Measurements from ENCODE around the gene TUBB2B.

Gene TUBB2B

DNA sequence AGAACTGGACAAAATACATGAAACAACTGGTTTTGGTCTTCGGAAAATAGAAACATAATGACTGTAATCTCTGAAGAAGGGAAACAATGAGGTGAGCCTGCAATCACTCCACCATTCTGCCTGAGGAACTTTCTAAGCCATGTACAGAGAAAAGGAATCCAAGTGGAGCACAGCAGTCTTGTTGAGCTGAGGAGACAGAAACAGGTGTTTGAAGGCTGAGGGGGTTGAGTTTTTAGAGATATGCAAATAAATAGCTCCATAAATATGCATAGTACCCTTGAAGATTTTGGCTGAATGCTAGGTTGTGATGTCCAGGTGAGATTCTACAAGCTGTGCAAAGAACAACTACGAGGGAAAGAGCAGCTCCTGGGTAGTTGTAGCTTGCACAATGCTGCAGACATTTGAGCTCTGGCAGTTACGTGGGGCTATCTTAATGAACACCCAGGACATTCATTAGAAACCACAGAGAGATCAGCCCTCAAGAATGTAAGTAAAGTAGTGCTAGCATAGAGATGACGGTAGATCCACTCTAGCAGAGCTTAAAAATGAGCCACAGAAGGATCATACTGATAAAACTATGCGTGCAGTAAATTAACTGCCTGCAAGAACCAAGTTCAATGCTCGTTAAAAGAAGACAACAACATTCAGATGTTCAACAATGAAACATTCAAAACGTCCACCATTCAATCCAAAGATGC lies 24.3 kb downstream of the TUBB2B start:
- no peak for TF ChIP-seq TCF12 (IDR thresholded peaks at IDR 0.05; ENCODE audit: low read depth)
- TF ChIP-seq EGR1 (IDR thresholded peaks at IDR 0.05) = no peak
- no peak for TF ChIP-seq YY1 (IDR thresholded peaks at IDR 0.05; ENCODE audit: low read depth)
- TF ChIP-seq NFIC (IDR thresholded peaks at IDR 0.05) = no peak
- TF ChIP-seq, protein P1, sequence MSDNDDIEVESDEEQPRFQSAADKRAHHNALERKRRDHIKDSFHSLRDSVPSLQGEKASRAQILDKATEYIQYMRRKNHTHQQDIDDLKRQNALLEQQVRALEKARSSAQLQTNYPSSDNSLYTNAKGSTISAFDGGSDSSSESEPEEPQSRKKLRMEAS (IDR thresholded peaks at IDR 0.05) = no peak

DNA sequence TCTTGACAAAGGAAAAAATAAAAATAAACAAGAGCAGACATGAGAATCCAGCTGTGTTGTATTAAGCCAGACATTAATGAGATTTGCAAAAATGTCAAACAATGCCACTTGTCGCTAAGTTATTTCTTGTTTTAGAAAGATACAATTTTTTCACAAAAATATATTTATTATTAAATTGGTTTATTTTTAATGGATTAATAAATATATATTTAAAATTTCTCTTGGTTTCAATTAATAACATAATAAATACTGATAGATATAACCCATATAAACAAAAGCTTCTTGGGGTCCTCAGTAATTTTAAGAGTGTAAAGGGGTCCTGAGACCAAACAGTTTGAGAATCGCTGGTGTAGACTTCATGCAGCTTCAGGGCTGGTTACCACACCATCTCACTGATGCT lies 26.1 kb downstream of the TUBB2B start:
- no peak for TF ChIP-seq FOXM1 (IDR thresholded peaks at IDR 0.05; ENCODE audit: borderline replicate concordance, low read depth)
- no peak for TF ChIP-seq CREB1 (IDR thresholded peaks at IDR 0.05; ENCODE audit: low read depth)
- no peak for TF ChIP-seq YY1 (IDR thresholded peaks at IDR 0.05; ENCODE audit: low read depth)
- no peak for TF ChIP-seq TAF1 (IDR thresholded peaks at IDR 0.05; ENCODE audit: low read depth)
- no peak for TF ChIP-seq ZBTB7A (IDR thresholded peaks at IDR 0.05; ENCODE audit: low read depth)
- TF ChIP-seq, protein P2, sequence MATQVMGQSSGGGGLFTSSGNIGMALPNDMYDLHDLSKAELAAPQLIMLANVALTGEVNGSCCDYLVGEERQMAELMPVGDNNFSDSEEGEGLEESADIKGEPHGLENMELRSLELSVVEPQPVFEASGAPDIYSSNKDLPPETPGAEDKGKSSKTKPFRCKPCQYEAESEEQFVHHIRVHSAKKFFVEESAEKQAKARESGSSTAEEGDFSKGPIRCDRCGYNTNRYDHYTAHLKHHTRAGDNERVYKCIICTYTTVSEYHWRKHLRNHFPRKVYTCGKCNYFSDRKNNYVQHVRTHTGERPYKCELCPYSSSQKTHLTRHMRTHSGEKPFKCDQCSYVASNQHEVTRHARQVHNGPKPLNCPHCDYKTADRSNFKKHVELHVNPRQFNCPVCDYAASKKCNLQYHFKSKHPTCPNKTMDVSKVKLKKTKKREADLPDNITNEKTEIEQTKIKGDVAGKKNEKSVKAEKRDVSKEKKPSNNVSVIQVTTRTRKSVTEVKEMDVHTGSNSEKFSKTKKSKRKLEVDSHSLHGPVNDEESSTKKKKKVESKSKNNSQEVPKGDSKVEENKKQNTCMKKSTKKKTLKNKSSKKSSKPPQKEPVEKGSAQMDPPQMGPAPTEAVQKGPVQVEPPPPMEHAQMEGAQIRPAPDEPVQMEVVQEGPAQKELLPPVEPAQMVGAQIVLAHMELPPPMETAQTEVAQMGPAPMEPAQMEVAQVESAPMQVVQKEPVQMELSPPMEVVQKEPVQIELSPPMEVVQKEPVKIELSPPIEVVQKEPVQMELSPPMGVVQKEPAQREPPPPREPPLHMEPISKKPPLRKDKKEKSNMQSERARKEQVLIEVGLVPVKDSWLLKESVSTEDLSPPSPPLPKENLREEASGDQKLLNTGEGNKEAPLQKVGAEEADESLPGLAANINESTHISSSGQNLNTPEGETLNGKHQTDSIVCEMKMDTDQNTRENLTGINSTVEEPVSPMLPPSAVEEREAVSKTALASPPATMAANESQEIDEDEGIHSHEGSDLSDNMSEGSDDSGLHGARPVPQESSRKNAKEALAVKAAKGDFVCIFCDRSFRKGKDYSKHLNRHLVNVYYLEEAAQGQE (IDR thresholded peaks at IDR 0.05; ENCODE audit: low read depth) = no peak
- TF ChIP-seq RAD21 (IDR thresholded peaks at IDR 0.05; ENCODE audit: low read depth) = no peak
- no peak for TF ChIP-seq EGR1 (IDR thresholded peaks at IDR 0.05)
- no peak for TF ChIP-seq EP300 (IDR thresholded peaks at IDR 0.05; ENCODE audit: borderline replicate concordance)
- no peak for TF ChIP-seq TEAD4 (IDR thresholded peaks at IDR 0.05)
- no peak for TF ChIP-seq CEBPB (IDR thresholded peaks at IDR 0.05)
- TF ChIP-seq, protein P1 (IDR thresholded peaks at IDR 0.05) = no peak
- TF ChIP-seq TCF12 (IDR thresholded peaks at IDR 0.05; ENCODE audit: low read depth) = no peak
- TF ChIP-seq, protein P3, sequence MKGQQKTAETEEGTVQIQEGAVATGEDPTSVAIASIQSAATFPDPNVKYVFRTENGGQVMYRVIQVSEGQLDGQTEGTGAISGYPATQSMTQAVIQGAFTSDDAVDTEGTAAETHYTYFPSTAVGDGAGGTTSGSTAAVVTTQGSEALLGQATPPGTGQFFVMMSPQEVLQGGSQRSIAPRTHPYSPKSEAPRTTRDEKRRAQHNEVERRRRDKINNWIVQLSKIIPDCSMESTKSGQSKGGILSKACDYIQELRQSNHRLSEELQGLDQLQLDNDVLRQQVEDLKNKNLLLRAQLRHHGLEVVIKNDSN (IDR thresholded peaks at IDR 0.05) = no peak
- no peak for TF ChIP-seq NFIC (IDR thresholded peaks at IDR 0.05)

DNA sequence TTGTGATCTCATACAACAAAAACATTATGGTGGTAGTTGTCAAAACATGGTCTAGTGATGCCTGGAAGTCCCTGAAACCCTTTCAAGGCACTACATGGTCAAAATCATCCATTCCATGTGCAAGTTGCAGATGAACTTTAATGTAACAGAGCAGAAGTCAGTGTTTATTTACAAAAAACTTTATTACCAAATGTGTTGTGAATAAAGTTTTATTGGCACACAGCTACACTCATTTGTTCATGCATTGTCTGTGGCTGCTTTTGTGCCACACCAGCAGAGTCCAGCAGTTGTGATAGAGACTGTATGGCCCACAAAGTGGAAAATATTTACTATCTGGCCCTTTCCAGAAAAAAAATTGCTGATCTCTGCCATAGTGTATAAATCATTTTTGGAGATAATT lies 26.8 kb downstream of the TUBB2B start:
- TF ChIP-seq, protein P3 (IDR thresholded peaks at IDR 0.05) = no peak
- TF ChIP-seq NFIC (IDR thresholded peaks at IDR 0.05) (no peak), RAD21 (IDR thresholded peaks at IDR 0.05; ENCODE audit: low read depth) (no peak), TEAD4 (IDR thresholded peaks at IDR 0.05) (no peak), EP300 (IDR thresholded peaks at IDR 0.05; ENCODE audit: borderline replicate concordance) (no peak), CREB1 (IDR thresholded peaks at IDR 0.05; ENCODE audit: low read depth) (no peak), FOXM1 (IDR thresholded peaks at IDR 0.05; ENCODE audit: borderline replicate concordance, low read depth) (no peak), ZBTB7A (IDR thresholded peaks at IDR 0.05; ENCODE audit: low read depth) (no peak)

DNA sequence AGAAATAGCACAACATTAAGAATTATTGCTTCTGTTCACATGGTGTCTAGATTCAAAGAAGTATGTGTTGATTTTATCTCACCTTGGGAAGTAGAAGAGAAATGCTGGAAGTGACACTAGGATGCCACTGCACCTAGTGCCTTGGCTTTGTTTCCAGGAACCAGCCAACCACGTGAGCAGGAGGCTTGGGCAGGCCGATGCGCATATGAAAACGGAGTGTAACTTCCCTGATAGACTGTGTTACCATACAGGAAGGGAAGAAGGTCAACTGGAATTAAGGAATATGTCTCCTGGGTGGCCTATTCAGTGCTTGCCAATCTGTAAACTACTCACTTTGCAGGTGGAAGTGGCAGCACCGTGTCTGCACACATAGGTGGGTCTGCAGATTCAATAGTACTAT lies 28.1 kb downstream of the TUBB2B start:
- TF ChIP-seq TEAD4 (IDR thresholded peaks at IDR 0.05) (no peak), NFIC (IDR thresholded peaks at IDR 0.05) (no peak), TAF1 (IDR thresholded peaks at IDR 0.05; ENCODE audit: low read depth) (no peak), YY1 (IDR thresholded peaks at IDR 0.05; ENCODE audit: low read depth) (no peak), TCF12 (IDR thresholded peaks at IDR 0.05; ENCODE audit: low read depth) (no peak)
- TF ChIP-seq, protein P2 (IDR thresholded peaks at IDR 0.05; ENCODE audit: low read depth) = no peak
- TF ChIP-seq, protein P3 (IDR thresholded peaks at IDR 0.05) = no peak

DNA sequence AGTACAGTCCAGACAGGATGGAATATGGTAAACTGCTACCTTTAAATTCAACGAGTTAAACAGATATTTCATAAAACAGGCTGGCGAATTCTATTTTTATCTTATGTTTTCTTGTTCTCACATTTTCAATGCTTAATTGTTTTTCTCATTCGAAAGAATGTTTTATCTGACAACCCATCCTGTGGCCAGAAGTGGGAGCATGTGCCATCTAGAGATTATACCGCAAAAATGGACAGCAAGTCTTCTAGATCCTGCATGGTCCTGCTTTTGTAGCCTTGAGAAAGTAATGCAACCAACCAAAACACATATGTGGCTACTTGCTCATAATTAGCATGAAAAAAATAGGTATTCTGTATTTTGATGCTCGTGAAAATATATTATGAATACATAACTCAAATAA lies 30.7 kb downstream of the TUBB2B start:
- TF ChIP-seq CEBPB (IDR thresholded peaks at IDR 0.05) = no peak
- TF ChIP-seq EGR1 (IDR thresholded peaks at IDR 0.05) = no peak
- no peak for TF ChIP-seq RAD21 (IDR thresholded peaks at IDR 0.05; ENCODE audit: low read depth)
- no peak for TF ChIP-seq CREB1 (IDR thresholded peaks at IDR 0.05; ENCODE audit: low read depth)
- no peak for TF ChIP-seq EP300 (IDR thresholded peaks at IDR 0.05; ENCODE audit: borderline replicate concordance)
- no peak for TF ChIP-seq NFIC (IDR thresholded peaks at IDR 0.05)
- TF ChIP-seq, protein P1 (IDR thresholded peaks at IDR 0.05) = no peak
- TF ChIP-seq, protein P3 (IDR thresholded peaks at IDR 0.05) = no peak
- no peak for TF ChIP-seq TCF12 (IDR thresholded peaks at IDR 0.05; ENCODE audit: low read depth)

Measured in Ishikawa (cell line).